Tibial nerve (tissue), 4 donors: ENCODE data around the gene DEPDC1B.

ENCODE experiments used
- CTCF ChIP-seq, 5 experiments: fragments of 200-600 bp in 3 of 5; fragments of 450-650 bp in 2 of 5; sonication (generic) in 3 of 5; IDR thresholded peaks; one replicate each; pipeline ENCODE4 v1.5.1; 2016 to 2019; ENCODE audit warnings: antibody characterized with exemption in 5 of 5, mild to moderate bottlenecking in 3 of 5, moderate library complexity in 2 of 5
- EP300 ChIP-seq, 2 donors: sonication (generic); formaldehyde crosslinking; IDR thresholded peaks; one replicate each; pipeline ENCODE4 v1.6.1; 2017; ENCODE audit warnings: antibody characterized with exemption in 2 of 2, mild to moderate bottlenecking in 1 of 2

- TF ChIP-seq EP300 (IDR thresholded peaks at IDR 0.05) = no peak
- no peak for TF ChIP-seq CTCF (IDR thresholded peaks at IDR 0.05)
Measured at GRCh38 chr5:60613826-60614225, 86.1 kb downstream of the DEPDC1B start.
